K562 (cell line): ENCODE data around the gene FBXO11. TPM values are rescaled to one million over a fixed set of nuclear protein-coding genes. Genes with fewer than 3 reads are reported as not detected.

Experiments
- ATAC-seq: fragments of 200-7000 bp; cut with Tn5 transposase; 3 replicates; pipeline ENCODE4 v1.9.1; 2020; ENCODE audit warnings: moderate library complexity
- BruUV-seq: library from RNA; stranded (reverse); fragments of 400-500 nt; replicated peaks from 2 replicates; lab custom pipeline; 2021; lab: Mats Ljungman, UMichigan
- CTCF ChIA-PET: fragments of 300-600 bp; formaldehyde crosslinking; extraction: SDS; loops from one replicate; lab custom pipeline; 2021; ENCODE audit warnings: low intra/inter-chr PET ratio; lab: Yijun Ruan, JAX
- POLR2A ChIA-PET: fragments of 300-600, 350-650 bp; sonication (Branson Sonifier 250); formaldehyde crosslinking; extraction: SDS; loops from one replicate; lab custom pipeline; 2021; ENCODE audit warnings: antibody characterized with exemption, inconsistent platforms; lab: Yijun Ruan, JAX
- DNase-seq, 4 experiments: peaks; one replicate each; pipeline versions ENCODE4 v3.0.0 to v3.0.0-alpha.2; 2011 to 2018; ENCODE audit warnings: low spot score in 3 of 4, mixed read lengths in 3 of 4; ENCODE audit errors: extremely low read depth in 1 of 4
- FAIRE-seq: peaks from 2 replicates; lab custom pipeline; 2011; peaks lifted over from hg19 to GRCh38; lab: Jason Lieb, UNC
- H2AFZ ChIP-seq: 2 replicates; pipeline ENCODE4 v1.6.0; 2011; ENCODE audit warnings: low read depth, low read length, control low read depth, inconsistent platforms
- H3K27ac ChIP-seq: fragments of 200-600 bp; 3 replicates; pipeline ENCODE4 v1.8.0; 2011; ENCODE audit warnings: low read depth, mild to moderate bottlenecking, control low read depth, inconsistent platforms, low read length, moderate library complexity, mixed read lengths; ENCODE audit errors: extremely low read depth
- H3K27me3 ChIP-seq, 2 experiments: fragments of 300-600 bp in 1 of 2; 2 replicates in 1 of 2; 3 replicates in 1 of 2; pipeline versions ENCODE4 v1.6.0 to v1.8.0; 2011; ENCODE audit warnings: inconsistent platforms in 2 of 2, low read length in 2 of 2, mild to moderate bottlenecking in 1 of 2, mixed read lengths in 1 of 2, moderate library complexity in 1 of 2; ENCODE audit not compliant: control insufficient read depth in 2 of 2, insufficient read depth in 2 of 2
- H3K36me3 ChIP-seq: fragments of 300-600 bp; 3 replicates; pipeline ENCODE4 v1.8.0; 2011; ENCODE audit warnings: mild to moderate bottlenecking, low read length, inconsistent platforms; ENCODE audit not compliant: control insufficient read depth, insufficient read depth
- H3K4me1 ChIP-seq, 2 experiments: fragments of 200-600 bp in 1 of 2; replicated peaks in 1 of 2; 2 replicates in 1 of 2; 3 replicates in 1 of 2; pipeline versions ENCODE4 v1.5.1 to v1.8.0; 2011; ENCODE audit warnings: inconsistent platforms in 2 of 2, low read length in 2 of 2, mild to moderate bottlenecking in 1 of 2, mixed read lengths in 1 of 2, moderate library complexity in 1 of 2; ENCODE audit not compliant: control insufficient read depth in 2 of 2, insufficient read depth in 2 of 2
- H3K4me2 ChIP-seq: 2 replicates; pipeline ENCODE4 v1.6.1; 2011; ENCODE audit warnings: low read length, control low read depth, inconsistent platforms, mixed read lengths; ENCODE audit not compliant: insufficient read depth
- H3K4me3 ChIP-seq: fragments of 200-600 bp; sonication (generic), shearing (Covaris generic); 2 replicates; pipeline ENCODE4 v1.5.1; 2016; ENCODE audit warnings: control low read depth, inconsistent platforms
- H3K79me2 ChIP-seq: fragments of 200-600 bp; 3 replicates; pipeline ENCODE4 v1.8.0; 2011; ENCODE audit warnings: low read length, inconsistent platforms; ENCODE audit not compliant: control insufficient read depth, insufficient read depth
- H3K9ac ChIP-seq, 2 experiments: 2 replicates each; pipeline versions ENCODE4 v1.6.0 to v1.6.1; 2011; ENCODE audit warnings: low read depth in 2 of 2, low read length in 2 of 2, control low read depth in 1 of 2, inconsistent platforms in 1 of 2, mild to moderate bottlenecking in 1 of 2, mixed read lengths in 1 of 2; ENCODE audit not compliant: insufficient read depth in 1 of 2
- H3K9me1 ChIP-seq: one replicate; pipeline ENCODE4 v1.6.0; 2011; ENCODE audit warnings: inconsistent platforms, mild to moderate bottlenecking, low read length, moderate library complexity; ENCODE audit not compliant: control insufficient read depth, insufficient read depth
- H3K9me3 ChIP-seq: replicated peaks from 2 replicates; pipeline ENCODE4 v1.5.1; 2011; ENCODE audit warnings: low read depth, low read length, inconsistent platforms; ENCODE audit not compliant: control insufficient read depth, insufficient read depth
- H4K20me1 ChIP-seq: replicated peaks from 2 replicates; pipeline ENCODE4 v1.6.1; 2011; ENCODE audit warnings: low read length, inconsistent platforms, mixed read lengths; ENCODE audit not compliant: control insufficient read depth, insufficient read depth
- ARID2 ChIP-seq: fragments of 450-650 bp; IDR thresholded peaks from 2 replicates; pipeline ENCODE4 v1.6.1; 2017; ENCODE audit warnings: antibody characterized with exemption, mild to moderate bottlenecking
- ATF6 ChIP-seq: sonication (generic); formaldehyde crosslinking; IDR thresholded peaks from 2 replicates; pipeline ENCODE4 v1.4.0; 2020; ENCODE audit warnings: mild to moderate bottlenecking, missing genetic modification reagents
- CEBPB ChIP-seq: fragments of 450-650 bp; IDR thresholded peaks from 2 replicates; pipeline ENCODE4 v1.6.1; 2016; ENCODE audit warnings: missing genetic modification characterization, missing compliant biosample characterization
- DACH1 ChIP-seq: fragments of 450-650 bp; IDR thresholded peaks from 2 replicates; pipeline ENCODE4 v1.6.1; 2018; ENCODE audit not compliant: partially characterized antibody
- HLTF ChIP-seq: fragments of 450-650 bp; IDR thresholded peaks from 2 replicates; pipeline ENCODE4 v1.6.1; 2016
- LARP7 ChIP-seq: fragments of 450-650 bp; IDR thresholded peaks from 2 replicates; pipeline ENCODE4 v1.6.1; 2016
- MLLT1 ChIP-seq, 2 experiments: fragments of 450-650 bp; IDR thresholded peaks; 2 replicates each; pipeline ENCODE4 v1.6.1; 2016
- NFIX ChIP-seq: fragments of 250-450 bp; sonication (Bioruptor Pico); IDR thresholded peaks from 2 replicates; pipeline ENCODE4 v1.4.0; 2020; ENCODE audit warnings: low read depth, mild to moderate bottlenecking, moderate library complexity
- PRPF4 ChIP-seq: fragments of 200-400 bp; formaldehyde crosslinking; IDR thresholded peaks from one replicate; pipeline ENCODE4 v1.6.1; 2017; ENCODE audit warnings: low read length, low read depth, mild to moderate bottlenecking; ENCODE audit not compliant: insufficient read depth, poor library complexity, severe bottlenecking
- SAFB2 ChIP-seq: fragments of 200-400 bp; formaldehyde crosslinking; IDR thresholded peaks from 2 replicates; pipeline ENCODE4 v1.6.1; 2018; ENCODE audit warnings: borderline replicate concordance, low read length, low read depth, moderate library complexity; ENCODE audit not compliant: severe bottlenecking
- SMAD1 ChIP-seq: fragments of 150-350 bp; IDR thresholded peaks from 2 replicates; pipeline ENCODE4 v1.6.1; 2014; ENCODE audit warnings: low read length, low read depth; ENCODE audit not compliant: partially characterized antibody
- SMAD3 ChIP-seq: fragments of 450-650 bp; formaldehyde crosslinking; conservative IDR thresholded peaks from 2 replicates; pipeline ENCODE4 v1.4.0; 2020; ENCODE audit warnings: mild to moderate bottlenecking
- SMARCA5 ChIP-seq: fragments of 450-650 bp; IDR thresholded peaks from 2 replicates; pipeline ENCODE4 v1.6.1; 2016
- ZNF121 ChIP-seq: sonication (generic); formaldehyde crosslinking; conservative IDR thresholded peaks from 2 replicates; pipeline ENCODE4 v1.8.0; 2022; ENCODE audit warnings: missing genetic modification reagents
- ZNF512 ChIP-seq: IDR thresholded peaks from 2 replicates; pipeline ENCODE4 v1.6.1; 2016; ENCODE audit warnings: missing genetic modification characterization, missing compliant biosample characterization
- WGBS: fragments of 100-300 bp; shearing (Covaris generic); methylation state at CpG from one replicate; pipeline ENCODE4 v1.1.6; 2016; ENCODE audit warnings: low coverage, mixed read lengths; ENCODE audit not compliant: insufficient coverage; ENCODE audit errors: missing lambda C conversion rate; 5-methylcytosine and 5-hydroxymethylcytosine counted together
- in situ Hi-C: fragments of 300-500 bp; cut with MboI; formaldehyde crosslinking; loops from 4 replicates; pipeline ENCODE4 v1.15.0; 2018; ENCODE audit warnings: inconsistent platforms, mixed read lengths
- intact Hi-C: fragments of 100-400 bp; cut with micrococcal nuclease; formaldehyde crosslinking; loops from 2 replicates; pipeline ENCODE4 v1.14.2; 2022
- polyA plus RNA-seq, 8 experiments: library from polyadenylated mRNA; depleted of rRNA in 4 of 8; stranded (reverse) in 5 of 8; unstranded in 3 of 8; fragments of >200 nt; fragmentation: Nextera tagmentation in 2 of 8; fragmentation: Illumina TruSeq in 1 of 8; extraction: Ambion mirVana in 2 of 8; extraction: Trizol in 1 of 8; gene quantifications; 2 replicates each; pipeline versions ENCODE4 v1.2.1 to v1.2.3, GENCODE V29; 2011 to 2014; ENCODE audit warnings: inconsistent platforms in 1 of 8, missing spikeins in 1 of 8
- total RNA-seq, 7 experiments: library from RNA; depleted of rRNA in 6 of 7; stranded (reverse); fragments of >200 nt in 6 of 7; fragmentation: Illumina TruSeq in 2 of 7; extraction: Trizol in 2 of 7; gene quantifications; 2 replicates each; pipeline versions ENCODE4 v1.2.1 to v1.2.3, GENCODE V29; 2011 to 2021; ENCODE audit warnings: low replicate concordance in 1 of 7

The FBXO11 gene
- total and polyA plus RNA-seq, 9 of the 15 experiments (the other 6 are each of a cell fraction or from before 2014, with no cell fraction given) = 8.8 to 44.5 (median 24.1) TPM

- TF ChIP-seq ATF6 (CRISPR knock-in tag) = no peak
Observed at GRCh38 chr2:47864566-47864965, 41.7 kb downstream of the FBXO11 start (continued).

GRCh38 chr2:47862949-47863348 is 43.3 kb downstream of the FBXO11 start:
- Histone ChIP-seq H3K36me3 (peaks cover 9% of the 10 kb centered on the region; the same call in 1 of the 3 replicates), H3K4me1 (peaks cover 0 to 5% of the 10 kb centered on the region in 2 experiments; a peak in 2 of 5 replicates), H2AFZ (no peak overlapping the region), H3K9me3 (0 out of 2 replicates have a peak, but pooled peaks cover 1% of the 10 kb centered on the region), H3K4me3 (no peak overlapping the region), H3K27ac (no peak overlapping the region), H3K9me1 (peaks cover 3% of the 10 kb centered on the region), H4K20me1 (peaks cover 7% of the 10 kb centered on the region), H3K79me2 (peaks cover 96% of the 10 kb centered on the region), H3K27me3 (no peaks in the 10 kb centered on the region), H3K9ac (no peak overlapping the region), H3K4me2 (no peak overlapping the region)
- CTCF ChIA-PET = no interaction called here
- in situ Hi-C loops = loop anchor here (25.0 kb wide), 1 partner anchor 549 kb away; no protein-coding TSS in a partner anchor
- BruUV-seq = no TSS peak
- DNase-seq (no peak), FAIRE-seq (no peak), ATAC-seq (no peak)
- intact Hi-C loops = no loop called here
- POLR2A ChIA-PET = no interaction called here
- WGBS = 90% methylated on average over 4 of the region's 6 CpGs
- TF ChIP-seq ARID2 (no peak), SAFB2 (no peak), ZNF121 (CRISPR knock-in tag) (no peak), SMAD1 (no peak), NFIX (CRISPR knock-in tag) (no peak), SMAD3 (CRISPR knock-in tag) (no peak), SMARCA5 (no peak), PRPF4 (no peak), DACH1 (no peak), ZNF512 (no peak), CEBPB (tag) (no peak), MLLT1 (IDR thresholded peaks at IDR 0.05) (no peak), HLTF (no peak), LARP7 (no peak)
